ENCODE results near the gene EHD4. TPM values are rescaled to one million over a fixed set of nuclear protein-coding genes. Genes with fewer than 3 reads are reported as not detected.

Gene EHD4
- total RNA-seq, 4 donors from 2014 or later: 10.0 to 25.4 (median 20.3) TPM

- TF ChIP-seq POLR2A (IDR thresholded peaks at IDR 0.05): no peak
- TF ChIP-seq CTCF (IDR thresholded peaks at IDR 0.05): no peak
- no peak for TF ChIP-seq POLR2AphosphoS5 (IDR thresholded peaks at IDR 0.05)
- no peak for TF ChIP-seq EP300 (IDR thresholded peaks at IDR 0.05)
- 67 to 78% methylated on average over 4 to 5 of the region's 5 CpGs for WGBS, 2 donors (ENCODE audit: low coverage in 1 of 2)
- no peak for ATAC-seq
- H3K36me3 ChIP-seq: peaks cover 0 to 20% of the 10 kb centered on the region in 2 donors
- H3K27ac ChIP-seq: peak overlapping the region in 2 of 4 donors; percentile 56
- H3K4me1 ChIP-seq: peaks cover 0 to 77% (median 20%) of the 10 kb centered on the region in 3 donors
- no peak overlapping the region for H3K4me3 ChIP-seq
- no peaks in the 10 kb centered on the region for H3K27me3 ChIP-seq
- H3K9me3 ChIP-seq: no peaks in the 10 kb centered on the region
Observed at GRCh38 chr15:41921639-41922038, 50.7 kb downstream of the EHD4 start.

DNA sequence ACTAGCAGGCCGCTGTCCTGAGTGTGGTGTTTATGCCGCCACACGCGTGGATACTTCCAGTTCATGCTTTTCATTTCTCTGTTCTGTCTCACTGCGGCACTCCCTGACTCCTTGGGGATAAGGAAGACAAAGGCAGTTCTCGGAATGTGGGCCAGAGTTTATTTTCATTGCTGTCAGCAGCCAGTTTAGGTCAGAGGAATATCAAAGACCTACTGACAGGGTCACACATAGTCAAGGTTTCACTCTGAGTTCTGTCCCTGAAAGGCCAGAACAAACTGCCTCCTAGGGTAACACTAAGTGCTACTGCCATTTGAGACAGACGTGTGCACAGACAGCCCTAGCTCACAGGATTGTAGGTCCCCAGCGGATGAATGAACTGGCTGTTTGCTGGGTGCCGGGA lies 51.2 kb downstream of the EHD4 start:
- ATAC-seq: no peak
- peaks cover 0 to 20% of the 10 kb centered on the region in 2 donors for H3K36me3 ChIP-seq
- 71% methylated on average over 5 of the region's 9 CpGs; no CpG with 5 or more reads in 1 of the 2 donors for WGBS, 2 donors (ENCODE audit: low coverage in 1 of 2)
- no peaks in the 10 kb centered on the region for H3K9me3 ChIP-seq
- H3K4me1 ChIP-seq: peaks cover 0 to 77% (median 18%) of the 10 kb centered on the region in 3 donors
- no peaks in the 10 kb centered on the region for H3K27me3 ChIP-seq
- H3K4me3 ChIP-seq: no peak overlapping the region
- H3K27ac ChIP-seq: peak overlapping the region in 2 of 4 donors; percentile 56
- no peak for TF ChIP-seq POLR2AphosphoS5 (IDR thresholded peaks at IDR 0.05)
- TF ChIP-seq CTCF (IDR thresholded peaks at IDR 0.05): no peak

GRCh38 chr15:41919954-41920538 lies 52.3 kb downstream of the EHD4 start:
- WGBS, 2 donors (ENCODE audit: low coverage in 1 of 2): 39 to 65% methylated on average over 2 to 3 of the region's 3 CpGs
- Histone ChIP-seq H3K27me3 (no peaks in the 10 kb centered on the region), H3K4me3 (no peak overlapping the region), H3K36me3 (peaks cover 0 to 20% of the 10 kb centered on the region in 2 donors), H3K9me3 (no peaks in the 10 kb centered on the region), H3K27ac (peak overlapping the region in 3 of 4 donors; percentile 56 to 60 (median 56)), H3K4me1 (peaks cover 0 to 77% (median 22%) of the 10 kb centered on the region in 3 donors)
- TF ChIP-seq EP300 (IDR thresholded peaks at IDR 0.05) (no peak), POLR2AphosphoS5 (IDR thresholded peaks at IDR 0.05) (no peak), CTCF (IDR thresholded peaks at IDR 0.05) (no peak), POLR2A (IDR thresholded peaks at IDR 0.05) (no peak)
- ATAC-seq: peak; percentile 44

DNA sequence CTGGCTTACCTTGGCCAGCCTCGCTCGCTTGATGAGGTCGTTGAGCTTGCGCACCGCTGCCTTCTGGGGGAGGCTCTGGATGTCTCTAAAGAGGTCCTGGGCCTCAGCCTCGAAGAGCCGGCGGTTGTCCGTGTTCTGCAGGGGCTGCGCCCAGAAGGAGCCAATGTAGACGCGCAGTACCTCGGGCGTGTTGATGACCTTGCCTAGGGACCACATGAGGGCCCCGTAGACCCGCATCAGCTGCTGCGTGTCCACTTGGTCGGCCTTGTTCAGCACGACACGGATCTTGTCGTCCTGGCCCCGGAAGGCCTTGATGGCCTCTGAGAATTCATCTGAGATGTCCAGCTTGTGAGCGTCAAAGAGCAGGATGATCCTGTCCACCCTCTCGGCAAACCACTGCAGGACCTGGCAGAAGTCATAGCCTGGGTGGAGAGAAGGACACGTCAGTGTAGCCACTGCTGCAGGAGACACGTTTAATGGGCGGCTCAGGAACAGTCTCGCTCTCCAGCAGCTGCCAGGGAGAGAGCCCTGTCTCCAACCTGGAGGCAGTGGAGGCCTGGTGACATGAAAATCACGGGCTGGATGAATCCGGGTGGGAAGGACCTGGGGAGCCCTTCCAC lies 53.0 kb downstream of the EHD4 start:
- H3K4me1 ChIP-seq: peaks cover 0 to 81% (median 22%) of the 10 kb centered on the region in 3 donors
- TF ChIP-seq POLR2AphosphoS5 (IDR thresholded peaks at IDR 0.05) (no peak), EP300 (IDR thresholded peaks at IDR 0.05) (no peak), POLR2A (IDR thresholded peaks at IDR 0.05) (no peak), CTCF (IDR thresholded peaks at IDR 0.05) (no peak)
- H3K36me3 ChIP-seq: peaks cover 0 to 15% of the 10 kb centered on the region in 2 donors
- no peaks in the 10 kb centered on the region for H3K9me3 ChIP-seq
- peak; percentile 35 for ATAC-seq
- peak overlapping the region in 3 of 4 donors; percentile 56 to 60 (median 56) for H3K27ac ChIP-seq
- H3K4me3 ChIP-seq: no peak overlapping the region
- no peaks in the 10 kb centered on the region for H3K27me3 ChIP-seq
- WGBS, 2 donors (ENCODE audit: low coverage in 1 of 2): 53 to 97% methylated on average over 5 to 6 of the region's 30 CpGs

All from gastroesophageal sphincter (tissue), 4 donors.